ENCODE data around the gene RSBN1L.

- TF ChIP-seq CTCF (conservative IDR thresholded peaks at IDR 0.05; ENCODE audit: low read length) (no peak), EZH2phosphoT487 (IDR thresholded peaks at IDR 0.05; ENCODE audit: borderline replicate concordance) (no peak)
Measured at GRCh38 chr7:77731716-77732115, 35.5 kb downstream of the RSBN1L start.
